Measurements from ENCODE around the gene ZNF274. TPM values are rescaled to one million over a fixed set of nuclear protein-coding genes. Genes with fewer than 3 reads are reported as not detected.
"Not testable (repeated sequence)": the region's sequence is repeated elsewhere in the genome, so short reads cannot be mapped to it uniquely, and the experiment has no call there.

ZNF274 gene
- total RNA-seq = 32.0 TPM

DNA sequence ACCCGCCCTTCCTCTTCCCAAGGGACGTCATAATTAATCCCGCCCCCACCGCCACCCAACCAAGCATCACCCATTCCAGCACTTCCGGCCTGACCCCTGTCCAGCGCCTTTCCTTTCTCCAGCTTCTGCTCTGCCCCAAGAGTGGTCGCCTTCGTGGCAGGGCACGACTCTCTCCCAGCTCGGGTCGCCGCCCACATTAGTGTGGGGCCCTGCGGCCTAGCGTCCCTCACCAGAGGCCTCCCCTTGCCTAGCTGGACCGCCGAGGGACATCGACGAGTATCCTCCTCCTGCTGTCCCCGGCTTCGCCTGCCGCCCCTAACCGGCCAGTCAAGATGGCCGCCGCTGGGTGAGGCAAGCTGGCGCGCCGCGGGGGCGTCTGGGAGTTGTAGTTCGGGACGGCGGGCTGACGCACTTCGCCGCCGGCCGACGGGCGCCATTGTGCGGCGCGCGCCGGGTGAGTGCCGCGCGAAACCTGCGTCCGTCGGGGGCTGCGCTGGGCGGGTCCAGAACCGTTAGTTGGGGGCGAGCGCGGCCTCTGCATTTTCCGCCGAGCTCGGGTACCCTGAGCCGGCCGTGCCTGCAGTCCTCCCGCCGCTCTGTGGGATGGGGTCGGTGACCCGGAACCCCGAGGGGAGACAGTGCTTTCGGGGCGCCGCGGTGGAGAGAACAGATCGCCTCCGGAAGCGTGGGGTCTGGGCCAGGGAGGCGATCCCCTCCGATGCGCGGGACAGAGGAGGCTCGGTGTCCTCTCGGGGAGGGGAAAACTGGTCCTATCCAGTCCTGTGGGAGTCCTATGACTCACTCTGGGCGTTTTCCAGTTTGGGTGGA lies at the start of gene ZNF274:
ZNF274 (plus strand) TSS at position 73 of the 828 bp plus-strand sequence. CDS start 905 bp downstream, outside the sequence.
- intact Hi-C loops (cut with DNase I) = no loop called here
- DNase-seq (ENCODE audit: low spot score) (peak; percentile 95), ATAC-seq (peak; percentile 98)

DNA sequence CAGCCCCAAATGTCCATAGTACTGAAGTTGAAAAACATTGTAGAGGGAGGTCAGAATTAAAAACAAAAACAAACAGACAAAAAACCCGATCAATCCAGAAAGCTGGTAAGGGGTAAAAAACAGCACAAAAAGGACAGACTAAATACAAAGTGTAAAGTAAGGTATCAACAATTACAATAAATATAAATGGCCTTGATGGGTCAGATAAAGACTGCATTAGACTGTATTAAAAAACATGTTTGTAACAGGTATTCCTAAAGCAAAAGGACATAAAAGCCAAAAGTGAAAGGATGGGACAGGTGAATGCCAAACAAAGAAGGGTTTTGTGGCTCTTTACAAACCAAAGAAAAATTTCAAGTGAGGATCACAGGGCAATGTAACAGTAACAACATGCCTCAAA lies 48.6 kb upstream of the ZNF274 start:
- DNase-seq (ENCODE audit: low spot score) (no peak), ATAC-seq (no peak)
- intact Hi-C loops (cut with DNase I) = no loop called here

DNA sequence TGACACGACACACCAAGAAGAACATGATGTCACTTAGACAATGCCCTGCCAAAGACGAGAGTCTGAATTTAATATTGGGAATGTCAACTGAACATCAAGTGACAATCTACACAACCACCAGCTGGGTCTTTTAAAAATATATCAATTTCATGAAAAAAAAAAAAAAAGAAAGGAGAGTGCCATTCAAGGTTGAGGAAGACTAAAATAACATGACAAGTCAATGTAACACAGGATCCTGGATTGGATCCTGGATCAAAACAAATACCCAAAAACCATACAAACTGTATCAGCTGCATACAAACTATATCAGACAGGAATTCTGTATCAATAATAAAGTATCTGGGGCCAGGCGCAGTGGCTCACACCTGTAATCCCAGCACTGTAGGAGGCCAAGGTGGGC lies 37.0 kb upstream of the ZNF274 start:
- ATAC-seq (no peak), DNase-seq (ENCODE audit: low spot score) (no peak)
- intact Hi-C loops (cut with DNase I) = no loop called here

DNA sequence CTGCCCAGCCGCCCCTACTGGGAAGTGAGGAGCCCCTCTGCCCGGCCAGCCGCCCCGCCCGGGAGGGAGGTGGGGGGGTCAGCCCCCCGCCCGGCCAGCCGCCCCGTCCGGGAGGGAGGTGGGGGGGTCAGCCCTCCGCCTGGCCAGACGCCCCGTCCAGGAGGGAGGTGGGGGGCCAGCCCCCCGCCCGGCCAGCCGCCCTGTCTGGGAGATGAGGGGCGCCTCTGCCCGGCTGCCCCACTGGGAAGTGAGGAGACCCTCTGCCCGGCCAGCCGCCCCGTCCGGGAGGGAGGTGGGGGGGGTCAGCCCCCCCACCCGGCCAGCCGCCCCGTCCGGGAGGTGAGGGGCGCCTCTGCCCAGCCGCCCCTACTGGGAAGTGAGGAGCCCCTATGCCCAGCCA lies 35.4 kb upstream of the ZNF274 start:
- not testable (repeated sequence) for DNase-seq (ENCODE audit: low spot score); ATAC-seq

DNA sequence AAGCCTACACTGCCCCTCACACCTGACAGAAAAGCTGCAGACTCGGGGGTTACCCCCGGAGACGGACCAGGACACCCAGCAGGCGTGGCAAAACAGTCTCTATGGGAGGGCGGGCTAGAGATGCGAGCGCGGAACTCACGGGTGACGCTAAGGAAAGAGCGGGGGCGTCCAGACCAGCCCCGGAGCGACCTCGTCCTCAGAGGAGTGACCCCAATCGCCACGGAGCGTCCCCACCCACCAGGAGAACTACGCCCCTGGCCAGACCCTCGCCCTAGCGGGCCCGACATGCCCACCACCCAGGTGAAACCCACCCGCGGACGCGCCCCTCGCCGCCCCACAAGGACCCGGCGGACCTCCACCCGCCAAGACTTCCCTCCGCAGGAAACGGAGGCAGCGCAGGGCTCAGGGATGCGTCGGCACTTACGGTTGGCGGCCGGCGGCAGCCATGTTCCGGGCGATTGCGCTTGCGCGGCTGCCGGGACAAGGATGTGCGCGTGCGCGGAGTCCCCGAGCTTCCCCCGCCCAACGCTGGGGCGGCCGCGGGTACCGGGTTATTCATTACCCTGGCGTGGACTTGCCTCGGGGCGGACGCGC lies 32.4 kb upstream of the ZNF274 start, which contains the start of gene ZNF329:
ZNF329 (minus strand) TSS at position 462 of the 594 bp plus-strand sequence. CDS start 21,286 bp downstream, outside the sequence.
- peak; percentile 89 for DNase-seq (ENCODE audit: low spot score)
- ATAC-seq = peak; percentile 80
- intact Hi-C loops (cut with DNase I) = no loop called here

More for the DNA sequence above, 35.4 kb upstream of the ZNF274 start:
- intact Hi-C loops (cut with DNase I) = not testable (repeated sequence)

DNA sequence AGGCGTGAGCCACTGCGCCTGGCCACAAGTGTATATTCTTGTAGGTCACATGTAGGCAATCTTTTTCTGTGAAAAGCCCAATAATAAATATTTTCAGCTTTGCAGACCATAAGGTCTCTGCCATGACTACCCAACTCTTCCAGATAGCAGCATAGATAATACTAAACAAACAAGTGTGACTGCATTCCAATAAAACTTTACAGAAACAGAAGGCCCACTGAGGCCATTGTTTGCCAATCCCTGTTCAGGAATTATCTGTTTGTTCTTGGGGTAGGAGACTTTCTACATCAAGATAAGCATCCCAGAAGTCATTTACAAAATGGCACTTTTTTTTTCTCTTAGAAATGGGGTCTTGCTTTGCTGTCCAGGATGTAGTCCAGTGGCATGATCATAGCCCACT lies 29.5 kb upstream of the ZNF274 start:
- DNase-seq (ENCODE audit: low spot score) (no peak), ATAC-seq (no peak)
- intact Hi-C loops (cut with DNase I) = no loop called here

DNA sequence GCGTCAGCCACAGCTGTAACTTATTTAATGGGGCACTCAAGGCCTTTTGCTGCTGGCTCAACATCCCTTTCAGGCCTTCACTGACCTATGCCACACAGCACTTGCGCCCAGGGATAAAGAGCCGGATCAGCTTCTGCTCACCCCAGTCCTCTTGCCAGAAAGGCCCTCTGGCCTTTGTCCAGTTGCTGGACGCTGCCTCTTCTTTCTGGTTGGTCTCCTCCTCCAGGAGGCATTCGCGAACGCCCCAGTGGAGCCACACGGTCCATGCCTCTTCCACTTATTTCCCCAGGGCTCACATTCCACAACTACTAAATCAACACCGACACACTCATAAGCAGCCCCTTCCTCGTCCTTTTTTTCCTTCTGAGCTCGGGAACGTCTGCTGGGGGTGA lies 28.6 kb upstream of the ZNF274 start:
- intact Hi-C loops (cut with DNase I) = no loop called here

DNA sequence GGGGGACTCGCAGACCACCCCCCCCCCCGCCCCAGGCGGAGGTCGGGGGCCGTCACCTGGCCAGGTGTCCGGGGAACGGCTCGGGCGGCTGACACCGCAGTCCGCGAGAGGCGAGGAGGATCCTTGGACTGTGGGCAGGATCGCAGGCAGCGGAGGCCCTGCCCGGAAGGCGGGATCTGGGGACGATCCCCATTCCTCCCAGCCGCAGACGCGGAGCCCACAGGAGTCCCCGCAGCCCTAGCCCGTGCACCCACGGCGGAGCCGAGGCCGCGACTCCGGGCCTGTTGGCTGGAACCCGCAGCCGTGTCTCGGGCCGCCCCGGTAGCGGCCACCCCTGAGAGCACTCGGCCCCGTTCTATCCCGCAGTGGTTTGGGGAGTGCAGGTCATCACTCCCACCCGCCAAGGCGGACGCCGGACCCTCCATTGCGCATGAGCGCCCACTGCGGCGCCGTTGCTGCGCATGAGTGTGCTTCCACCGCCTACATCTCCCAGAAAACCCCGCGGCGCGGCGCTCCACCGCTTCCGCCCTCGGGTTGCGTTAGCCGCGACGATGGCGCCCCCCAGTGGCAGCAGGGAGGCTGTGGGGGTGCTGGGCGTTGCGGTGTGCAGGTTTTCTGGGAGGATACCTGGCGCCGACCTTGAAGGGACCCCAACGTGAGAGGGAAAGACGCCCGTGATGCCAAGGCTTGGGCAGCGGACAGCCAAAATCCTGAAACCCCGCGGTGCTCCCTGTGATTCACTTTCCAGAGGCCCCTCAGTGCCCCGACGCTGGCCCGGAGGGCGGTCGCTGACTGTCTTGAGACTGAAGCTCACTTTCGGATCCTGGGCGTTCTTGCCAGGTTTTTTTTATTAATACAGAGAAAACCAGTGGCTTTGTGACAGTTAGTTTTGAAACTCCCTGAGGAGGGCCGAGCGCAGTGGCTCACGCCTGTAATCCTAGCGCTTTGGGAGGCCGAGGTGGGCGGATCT lies 27.9 kb upstream of the ZNF274 start:
- DNase-seq (ENCODE audit: low spot score) (peak; percentile 99), ATAC-seq (peak; percentile 99)
- intact Hi-C loops (cut with DNase I) = no loop called here

More for the DNA sequence above, 28.6 kb upstream of the ZNF274 start:
- DNase-seq (ENCODE audit: low spot score) = no peak
- ATAC-seq = peak; percentile 26

DNA sequence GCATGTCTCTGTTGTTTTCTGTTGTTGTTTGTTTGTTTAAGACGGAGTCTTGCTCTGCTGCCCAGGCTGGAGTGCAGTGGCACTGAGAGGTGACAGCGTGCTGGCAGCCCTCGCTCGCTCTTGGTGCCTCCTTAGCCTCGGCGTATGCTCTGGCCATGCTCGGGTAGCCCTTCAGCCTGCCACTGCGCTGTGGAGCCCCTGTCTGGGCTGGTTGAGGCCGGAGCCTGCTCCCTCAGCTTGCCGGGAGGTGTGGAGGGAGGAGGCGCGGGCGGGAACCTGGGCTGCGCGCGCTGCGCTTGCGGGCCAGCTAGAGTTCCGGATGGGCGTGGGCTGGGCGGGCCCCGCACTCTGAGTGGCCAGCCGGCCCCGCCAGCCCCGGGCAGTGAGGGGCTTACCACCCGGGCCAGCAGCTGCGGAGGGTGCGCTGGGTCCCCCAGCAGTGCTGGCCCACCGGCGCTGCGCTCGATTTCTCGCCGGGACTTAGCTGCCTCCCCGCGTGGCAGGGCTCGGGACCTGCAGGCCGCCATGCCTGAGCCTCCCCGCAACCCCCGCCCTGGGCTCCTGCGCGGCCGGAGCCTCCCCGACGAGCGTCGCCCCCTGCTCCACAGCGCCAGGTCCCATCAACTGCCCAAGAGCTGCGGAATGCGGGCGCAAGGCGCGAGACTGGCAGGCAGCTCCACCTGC lies 25.7 kb upstream of the ZNF274 start:
- no peak for DNase-seq (ENCODE audit: low spot score)
- intact Hi-C loops (cut with DNase I) = no loop called here
- ATAC-seq = no peak

DNA sequence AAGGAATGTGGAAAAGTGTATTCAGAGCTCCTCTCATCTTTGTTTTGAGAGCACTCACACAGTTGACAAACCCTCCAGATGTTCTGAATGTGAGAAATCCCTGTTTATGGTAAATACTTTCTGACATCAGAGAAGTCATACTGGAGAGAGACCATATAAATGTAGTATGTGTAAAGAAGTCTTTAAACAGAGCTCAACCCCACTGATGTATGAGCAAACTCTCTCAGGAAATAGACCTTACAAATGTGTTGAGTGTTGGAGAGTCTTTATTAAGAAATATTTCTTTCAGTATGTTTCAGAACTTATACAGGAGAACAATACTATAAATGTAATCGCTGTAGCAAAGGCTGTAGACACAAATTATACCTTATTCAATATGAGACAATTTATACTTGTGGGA lies 16.6 kb upstream of the ZNF274 start:
- intact Hi-C loops (cut with DNase I) = no loop called here

DNA sequence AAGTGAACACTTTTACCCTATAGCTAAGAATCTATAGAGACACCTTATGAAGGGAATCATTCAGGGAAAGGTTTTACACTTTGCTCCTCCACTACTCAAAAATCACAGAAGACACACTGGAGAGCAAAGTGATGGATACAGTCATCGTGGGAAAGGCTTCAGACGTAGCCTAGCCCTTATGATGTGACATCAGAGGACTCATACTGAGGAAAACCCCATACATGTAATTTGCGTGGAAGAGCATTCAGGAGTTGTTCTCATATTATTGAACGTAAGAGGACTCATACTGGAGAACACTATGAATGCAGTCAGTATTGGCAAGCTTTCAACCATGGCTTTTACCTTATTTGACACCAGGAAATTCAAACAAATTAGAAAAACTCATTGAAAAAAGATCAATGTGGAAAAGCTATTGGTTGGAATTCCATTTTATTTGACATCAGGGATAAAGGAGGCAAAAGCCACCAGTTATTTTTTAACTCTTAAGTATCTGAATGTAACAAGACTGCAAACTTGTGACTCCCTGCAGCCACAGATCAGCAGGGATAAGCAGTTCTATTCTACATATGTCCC lies 16.1 kb upstream of the ZNF274 start:
- no peak for ATAC-seq
- DNase-seq (ENCODE audit: low spot score) = no peak
- intact Hi-C loops (cut with DNase I) = no loop called here

More for the DNA sequence above, 16.6 kb upstream of the ZNF274 start:
- DNase-seq (ENCODE audit: low spot score) (no peak), ATAC-seq (no peak)

DNA sequence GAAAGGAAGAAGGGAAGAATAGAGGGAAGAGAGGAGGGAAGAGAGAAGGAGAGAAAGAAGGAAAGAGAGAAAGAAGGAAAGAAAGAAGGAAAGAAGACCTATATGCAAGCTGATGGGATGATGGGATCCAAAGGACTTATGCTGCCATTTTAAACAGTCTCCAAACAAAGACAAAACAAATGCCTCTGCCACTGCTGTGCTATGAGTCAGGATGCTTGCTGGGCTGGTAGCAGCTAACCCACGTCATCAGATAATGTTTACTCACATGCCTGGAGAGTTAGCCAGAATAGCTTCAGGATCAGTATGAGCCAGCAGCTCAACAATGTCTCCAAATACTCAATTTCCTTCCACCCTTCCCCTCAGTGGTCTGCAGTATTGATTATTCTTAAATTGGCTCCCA lies 12.0 kb upstream of the ZNF274 start:
- ATAC-seq = no peak
- intact Hi-C loops (cut with DNase I) = no loop called here

DNA sequence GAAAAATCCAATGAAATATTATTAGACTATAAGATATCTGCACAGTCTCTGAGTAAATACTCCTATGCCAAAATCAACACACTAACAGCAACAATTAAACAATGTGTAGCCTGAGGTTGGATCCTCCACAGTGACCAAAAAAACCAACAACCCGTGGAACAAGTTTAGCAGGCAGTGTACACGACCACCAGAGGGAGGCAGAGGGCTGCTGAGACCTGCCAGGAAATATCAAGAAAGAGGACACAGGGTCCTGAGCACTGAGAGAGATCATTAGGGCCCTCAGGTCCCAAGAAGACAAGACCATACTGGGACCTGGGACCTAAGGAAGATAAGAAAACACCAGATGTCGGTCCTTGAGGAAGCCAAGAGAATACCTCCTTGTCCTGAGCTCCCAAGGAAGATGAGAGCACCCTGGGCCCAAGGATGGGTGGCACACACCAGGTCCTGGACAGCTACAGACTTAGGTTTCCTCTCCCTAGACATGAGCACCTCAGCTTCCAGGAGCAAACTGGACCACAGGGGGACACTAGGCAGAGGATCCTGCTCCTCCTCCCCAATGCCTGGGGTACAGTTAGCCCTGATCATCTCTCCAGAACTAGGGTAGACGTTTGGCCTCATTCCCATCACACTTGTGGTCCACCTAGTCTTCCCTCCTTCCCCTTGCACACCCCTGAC lies 822 bp upstream of the ZNF274 start:
- DNase-seq (ENCODE audit: low spot score) = no peak
- intact Hi-C loops (cut with DNase I) = no loop called here
- ATAC-seq = no peak

More for the DNA sequence above, 12.0 kb upstream of the ZNF274 start:
- DNase-seq (ENCODE audit: low spot score) = no peak

DNA sequence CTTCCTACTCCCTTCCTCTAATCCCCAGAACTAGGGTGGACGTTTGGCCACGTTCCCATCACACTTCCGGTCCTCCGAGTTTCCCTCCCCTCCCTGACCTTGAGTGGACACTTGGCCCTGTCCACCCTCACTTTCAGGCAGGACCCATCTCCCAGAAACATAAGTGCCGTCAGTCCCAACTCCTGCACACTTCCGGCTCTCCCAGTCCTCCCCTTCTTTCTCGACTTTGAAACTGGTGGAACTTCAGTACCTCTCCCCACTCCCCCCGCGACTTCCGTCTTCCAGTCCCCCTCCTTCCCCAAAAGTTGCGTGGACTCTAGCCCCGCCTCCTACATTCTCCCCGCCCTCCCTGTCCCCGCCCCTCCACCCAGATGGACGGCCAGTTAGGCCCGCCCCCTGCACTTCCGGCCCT lies 278 bp upstream of the ZNF274 start:
- intact Hi-C loops (cut with DNase I) = no loop called here
- DNase-seq (ENCODE audit: low spot score) (no peak), ATAC-seq (peak; percentile 97)

DNA sequence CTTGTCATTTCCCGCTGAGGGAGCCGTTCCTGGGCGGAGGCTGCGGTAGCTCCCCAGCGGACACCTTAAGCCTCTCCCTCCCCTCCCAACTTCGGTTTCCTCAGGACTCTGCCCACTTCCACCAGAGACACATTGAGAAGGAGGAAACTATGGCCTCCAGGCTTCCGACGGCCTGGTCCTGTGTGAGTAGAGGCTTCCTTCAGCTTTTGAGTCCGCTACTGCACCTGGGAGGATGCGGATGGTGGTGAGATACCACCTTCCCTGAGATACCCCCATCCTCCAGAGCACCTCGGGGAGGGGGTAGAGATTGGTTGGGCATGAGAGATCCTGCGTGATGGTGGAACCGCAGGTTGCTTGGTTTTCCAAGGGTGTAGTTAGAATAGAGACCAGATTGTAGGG lies 955 bp downstream of the ZNF274 start:
- ATAC-seq = no peak
- intact Hi-C loops (cut with DNase I) = no loop called here
- DNase-seq (ENCODE audit: low spot score) = no peak

DNA sequence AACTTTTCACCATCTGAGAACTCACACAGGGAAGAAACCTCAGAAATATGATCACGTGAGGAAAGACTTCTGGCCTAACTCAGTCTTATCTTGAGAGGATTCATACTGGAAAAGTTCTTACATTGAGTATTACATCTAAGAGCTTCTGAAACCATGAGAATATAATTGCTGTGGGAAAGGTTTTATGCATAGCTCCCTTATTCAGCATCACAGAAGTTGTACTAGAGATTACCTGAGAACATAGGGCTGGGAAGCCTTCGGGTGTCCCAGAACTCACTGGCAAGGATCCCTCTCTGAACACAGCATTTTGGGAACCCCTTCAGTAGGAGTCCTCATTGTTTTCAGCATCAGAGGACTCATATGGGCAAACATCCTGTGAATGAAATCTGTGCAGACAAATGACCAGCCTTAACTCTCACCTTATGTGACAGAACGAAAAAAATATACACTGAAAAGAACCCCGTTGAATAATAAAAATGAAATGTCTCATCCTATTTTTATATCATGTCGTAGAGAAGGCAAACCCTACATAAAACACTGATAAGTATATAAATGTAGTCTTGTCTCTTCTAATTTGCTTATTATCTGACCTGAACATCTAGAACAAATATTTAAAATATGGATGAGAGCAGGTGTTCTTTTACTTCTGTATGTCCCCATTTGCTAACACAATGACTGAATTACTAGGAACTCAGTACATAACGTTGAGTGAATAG lies 14.2 kb downstream of the ZNF274 start:
- no peak for DNase-seq (ENCODE audit: low spot score)
- no peak for ATAC-seq
- intact Hi-C loops (cut with DNase I) = no loop called here

DNA sequence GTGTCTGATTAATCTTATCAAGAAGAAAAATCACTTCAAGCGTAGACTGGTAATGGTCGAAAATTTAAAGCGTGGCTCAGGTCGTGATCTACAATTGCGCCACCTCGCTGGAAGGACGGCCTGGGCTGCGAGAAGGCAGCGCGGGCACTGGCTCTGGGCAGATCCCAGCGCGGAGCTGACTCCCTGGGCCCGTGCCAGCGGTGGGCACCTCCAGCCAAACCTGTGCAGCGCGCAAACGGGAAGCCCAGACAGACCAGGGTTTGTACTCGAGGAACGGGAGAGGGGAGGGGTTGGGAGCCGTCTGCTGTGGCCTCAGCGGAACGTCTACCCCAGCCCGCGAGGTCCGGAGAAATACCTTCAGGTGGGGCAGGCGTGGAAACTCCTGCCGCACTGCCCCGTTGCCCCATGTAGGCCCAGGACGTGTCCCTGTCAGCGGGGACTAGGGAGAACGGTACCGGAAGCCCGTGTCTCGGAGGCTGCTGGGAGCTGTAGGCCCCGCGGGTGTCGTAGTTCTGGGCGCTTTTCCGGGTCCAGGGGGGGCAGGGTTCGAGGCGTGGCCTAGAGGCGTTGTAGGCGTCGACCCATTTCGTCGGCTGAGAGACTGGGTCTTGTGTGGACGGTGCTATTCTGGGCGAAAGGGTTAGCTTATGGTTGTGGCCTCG lies 21.1 kb downstream of the ZNF274 start:
- no peak for ATAC-seq
- intact Hi-C loops (cut with DNase I) = no loop called here
- no peak for DNase-seq (ENCODE audit: low spot score)

Measured in sciatic nerve (tissue), 2 donors.